Right kidney (tissue), 1 donor: Measurements from ENCODE around the gene ACOT7.
"Not testable (repeated sequence)": the region's sequence is repeated elsewhere in the genome, so short reads cannot be mapped to it uniquely, and the experiment has no call there.

Experiments
- DNase-seq: peaks from one replicate; pipeline ENCODE4 v3.0.0-alpha.2; 2016

Gene ACOT7

GRCh38 chr1:6233376-6233775 lies 160.2 kb downstream of the ACOT7 start:
- DNase-seq = no peak

GRCh38 chr1:6225651-6226050 lies 167.9 kb downstream of the ACOT7 start:
- DNase-seq = no peak

GRCh38 chr1:6224718-6225117 lies 168.8 kb downstream of the ACOT7 start:
- DNase-seq = no peak

GRCh38 chr1:6223617-6224016 lies 169.9 kb downstream of the ACOT7 start:
- no peak for DNase-seq

GRCh38 chr1:6222636-6223035 lies 170.9 kb downstream of the ACOT7 start:
- no peak for DNase-seq

GRCh38 chr1:6221210-6221784 lies 172.3 kb downstream of the ACOT7 start:
- DNase-seq = no peak

- DNase-seq = no peak
Measured at GRCh38 chr1:6220236-6220635, 173.3 kb downstream of the ACOT7 start.

GRCh38 chr1:6219641-6220040 lies 173.9 kb downstream of the ACOT7 start:
- not testable (repeated sequence) for DNase-seq

GRCh38 chr1:6218375-6219164 lies 175.0 kb downstream of the ACOT7 start:
- no peak for DNase-seq
